Pancreas (tissue), 10 donors: ENCODE data around the gene OCA2. TPM values are rescaled to one million over a fixed set of nuclear protein-coding genes. Genes with fewer than 3 reads are reported as not detected.

Experiments
- ATAC-seq, 4 donors: fragments of 200-7000 bp; cut with Tn5 transposase; one replicate each; pipeline versions ENCODE4 v1.8.0 to v1.9.1; 2020; ENCODE audit warnings: mild to moderate bottlenecking in 4 of 4, moderate library complexity in 4 of 4
- DNase-seq, 6 donors: peaks; one replicate each; pipeline ENCODE4 v3.0.0-alpha.2; 2020
- FAIRE-seq: peaks from 2 replicates; lab custom pipeline; 2012; peaks lifted over from hg19 to GRCh38; lab: Jason Lieb, UNC
- H3K27ac ChIP-seq, 4 donors: fragments of 200-600 bp; sonication (generic); 1 replicate in 3 of 4; 2 replicates in 1 of 4; pipeline versions ENCODE4 v1.5.0 to v1.8.0; 2020
- H3K27me3 ChIP-seq, 4 donors: fragments of 200-600 bp; one replicate each; pipeline ENCODE4 v1.8.0; 2021
- H3K36me3 ChIP-seq, 3 donors: fragments of 200-600 bp; sonication (generic) in 1 of 3; one replicate each; pipeline versions ENCODE4 v1.5.0 to v1.8.0; 2020 to 2021
- H3K4me1 ChIP-seq, 3 donors: fragments of 200-600 bp; one replicate each; pipeline ENCODE4 v1.8.0; 2021
- H3K4me3 ChIP-seq, 4 donors: fragments of 200-600 bp; sonication (generic) in 2 of 4; one replicate each; pipeline versions ENCODE4 v1.5.0 to v1.8.0; 2020 to 2021
- H3K9me3 ChIP-seq, 4 donors: fragments of 200-600 bp; one replicate each; pipeline ENCODE4 v1.8.0; 2021
- WGBS, 2 donors: extraction: QIAGEN DNeasy Blood & Tissue Kit; methylation state at CpG; one replicate each; pipeline ENCODE4 v1.1.7; 2013; 5-methylcytosine and 5-hydroxymethylcytosine counted together
- intact Hi-C, 3 donors: fragments of 100-400 bp; cut with DNase I; formaldehyde crosslinking; loops; one replicate each; pipeline versions ENCODE4 v1.11.1 to v1.14.2; 2022
- polyA plus RNA-seq, 2 donors: library from polyadenylated mRNA; stranded (reverse); fragments of 200-250 nt; gene quantifications; one replicate each; pipeline ENCODE4 v1.2.3, GENCODE V29; 2013
- total RNA-seq, 6 donors: library from RNA; stranded (reverse); fragmentation: NEBNext Ultra II Directional in 4 of 6; extraction: Animal tissue kit (Norgen Biotek cat#: 25700) in 4 of 6; gene quantifications; one replicate each; pipeline versions ENCODE4 v1.2.1 to v1.2.4, GENCODE V29; 2021 to 2023
- TF ChIP-seq, protein P1 (sequence below), 4 donors: fragments of 200-600 bp; sonication (generic) in 3 of 4; IDR thresholded peaks; one replicate each; pipeline versions ENCODE4 v1.5.0 to v1.8.0; 2021; ENCODE audit warnings: antibody characterized with exemption in 4 of 4
- donor health status: healthy with polysubstance abuse.
- donor health status: DM: no; HTN: no; CAD: no; lungs with moderate emphysema.
- donor health status: DM: no; HTN: no; CAD: no.
- donor health status: control.
- donor health status: control.
- donor health status: Bipolar disorder and iron deficiency.
- donor health status: DM: yes; HTN: yes; CAD: no.
- donor health status: DM: no; HTN: no; CAD: no.
- donor health status: DM: no; HTN: no; CAD: no.
- donor health status: DM: yes; HTN: yes; CAD: no.

The OCA2 gene
- total and polyA plus RNA-seq, 8 donors, result 0.12 to 0.31 (median 0.18) TPM; not detected in 4

DNA sequence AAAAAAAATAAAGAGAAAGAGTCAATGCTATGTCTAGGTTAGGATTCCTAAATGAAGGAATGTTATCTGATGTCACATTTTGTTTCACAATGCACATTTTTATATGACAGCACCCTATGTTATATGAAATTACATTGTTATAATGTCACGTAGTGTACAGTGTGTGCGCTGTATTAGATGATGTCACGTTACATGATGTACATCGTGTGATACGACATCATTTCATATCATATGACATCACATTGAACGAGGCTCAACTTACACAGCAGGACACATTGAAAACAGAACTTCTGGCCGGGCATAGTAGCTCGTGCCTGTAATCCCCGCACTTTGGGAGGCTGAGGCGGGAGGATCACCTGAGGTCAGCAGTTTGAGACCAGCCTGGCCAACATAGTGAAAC, 150.0 kb downstream of the OCA2 start:
- no peak for FAIRE-seq
- 70 to 83% methylated on average over 10 of the region's 10 CpGs for WGBS, 2 donors

DNA sequence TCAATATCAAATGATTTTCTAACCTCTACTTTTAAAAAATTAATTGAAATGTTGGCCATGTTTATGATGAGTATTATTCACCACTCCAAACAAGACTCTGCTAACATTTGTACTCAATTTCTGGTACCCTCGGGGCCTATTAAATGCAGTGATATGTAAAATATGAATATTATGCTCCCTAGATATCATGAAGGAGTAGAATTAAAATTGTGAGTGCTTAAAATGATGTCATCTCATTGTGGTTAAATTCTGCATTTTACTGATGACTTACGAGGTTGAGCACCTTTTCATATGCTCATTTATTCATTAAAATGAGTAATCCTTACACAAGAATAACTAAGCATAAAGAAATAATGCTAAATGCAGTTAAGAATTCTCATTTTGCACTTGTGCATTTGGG, 159.9 kb downstream of the OCA2 start:
- TF ChIP-seq, protein P1, sequence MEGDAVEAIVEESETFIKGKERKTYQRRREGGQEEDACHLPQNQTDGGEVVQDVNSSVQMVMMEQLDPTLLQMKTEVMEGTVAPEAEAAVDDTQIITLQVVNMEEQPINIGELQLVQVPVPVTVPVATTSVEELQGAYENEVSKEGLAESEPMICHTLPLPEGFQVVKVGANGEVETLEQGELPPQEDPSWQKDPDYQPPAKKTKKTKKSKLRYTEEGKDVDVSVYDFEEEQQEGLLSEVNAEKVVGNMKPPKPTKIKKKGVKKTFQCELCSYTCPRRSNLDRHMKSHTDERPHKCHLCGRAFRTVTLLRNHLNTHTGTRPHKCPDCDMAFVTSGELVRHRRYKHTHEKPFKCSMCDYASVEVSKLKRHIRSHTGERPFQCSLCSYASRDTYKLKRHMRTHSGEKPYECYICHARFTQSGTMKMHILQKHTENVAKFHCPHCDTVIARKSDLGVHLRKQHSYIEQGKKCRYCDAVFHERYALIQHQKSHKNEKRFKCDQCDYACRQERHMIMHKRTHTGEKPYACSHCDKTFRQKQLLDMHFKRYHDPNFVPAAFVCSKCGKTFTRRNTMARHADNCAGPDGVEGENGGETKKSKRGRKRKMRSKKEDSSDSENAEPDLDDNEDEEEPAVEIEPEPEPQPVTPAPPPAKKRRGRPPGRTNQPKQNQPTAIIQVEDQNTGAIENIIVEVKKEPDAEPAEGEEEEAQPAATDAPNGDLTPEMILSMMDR (IDR thresholded peaks at IDR 0.05), result no peak
- Histone ChIP-seq H3K27ac (no peak overlapping the region), H3K36me3 (no peaks in the 10 kb centered on the region), H3K27me3 (peaks cover 0 to 8% (median 0%) of the 10 kb centered on the region in 4 donors), H3K9me3 (no peaks in the 10 kb centered on the region), H3K4me3 (no peak overlapping the region), H3K4me1 (no peaks in the 10 kb centered on the region)
- WGBS, 2 donors, result 57 to 78% methylated on average over 2 of the region's 2 CpGs
- DNase-seq (no peak), FAIRE-seq (no peak), ATAC-seq (no peak)
- intact Hi-C loops, result no loop called here

More for the DNA sequence above, 150.0 kb downstream of the OCA2 start:
- H3K36me3 ChIP-seq, result no peaks in the 10 kb centered on the region
- H3K27me3 ChIP-seq, result no peaks in the 10 kb centered on the region
- ATAC-seq (no peak), DNase-seq (no peak)
- H3K9me3 ChIP-seq, result no peaks in the 10 kb centered on the region
- TF ChIP-seq, protein P1 (IDR thresholded peaks at IDR 0.05), result no peak
- no peak overlapping the region for H3K4me3 ChIP-seq
- intact Hi-C loops, result no loop called here
- no peak overlapping the region for H3K27ac ChIP-seq
- H3K4me1 ChIP-seq, result no peaks in the 10 kb centered on the region

DNA sequence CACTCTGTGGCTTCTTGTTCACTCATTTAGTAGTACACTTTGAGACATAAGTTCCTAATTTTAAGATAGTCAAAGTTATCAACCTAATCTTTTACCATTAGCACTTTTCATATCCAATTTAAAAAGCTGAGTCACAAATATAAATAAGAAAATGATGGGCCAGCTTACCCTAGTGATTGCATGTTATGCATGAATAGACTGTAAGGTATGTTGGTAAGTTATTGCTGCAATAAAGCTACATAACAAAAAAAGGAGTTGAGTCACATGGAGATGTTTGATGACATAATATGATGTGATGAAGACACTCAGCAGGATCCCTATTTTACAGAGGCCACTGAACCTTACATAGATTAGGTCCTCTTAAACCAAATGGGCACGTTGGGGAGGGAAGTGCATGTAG, 161.3 kb downstream of the OCA2 start:
- intact Hi-C loops, result no loop called here
- 30 to 45% methylated on average over 1 of the region's 1 CpG for WGBS, 2 donors

DNA sequence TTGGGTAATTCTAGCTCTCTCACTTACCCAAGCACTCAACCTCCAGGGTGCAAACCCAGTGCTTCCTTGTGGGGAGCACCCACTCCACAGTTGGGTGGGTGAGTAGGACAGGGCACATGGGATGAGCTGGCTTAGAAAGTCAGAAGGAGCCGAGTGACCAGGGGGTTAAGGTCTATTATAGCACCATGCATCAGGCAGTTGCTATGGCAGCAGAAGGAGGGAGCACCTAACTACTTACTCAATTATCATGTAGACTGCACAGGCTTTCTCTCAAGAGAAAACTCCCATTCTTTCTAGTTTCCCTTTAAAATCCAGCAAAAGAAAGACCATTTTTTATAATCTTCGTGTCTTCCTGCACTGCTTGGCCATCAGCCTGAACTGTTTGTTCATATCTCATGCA, 163.0 kb downstream of the OCA2 start:
- Histone ChIP-seq H3K36me3 (no peaks in the 10 kb centered on the region), H3K4me3 (no peak overlapping the region), H3K4me1 (no peaks in the 10 kb centered on the region), H3K27me3 (peaks cover 0 to 8% (median 0%) of the 10 kb centered on the region in 4 donors), H3K9me3 (no peaks in the 10 kb centered on the region), H3K27ac (no peak overlapping the region)
- 40 to 58% methylated on average over 2 of the region's 2 CpGs for WGBS, 2 donors
- intact Hi-C loops, result no loop called here
- ATAC-seq (no peak), FAIRE-seq (no peak), DNase-seq (no peak)
- TF ChIP-seq, protein P1 (IDR thresholded peaks at IDR 0.05), result no peak

More for the DNA sequence above, 161.3 kb downstream of the OCA2 start:
- TF ChIP-seq, protein P1 (IDR thresholded peaks at IDR 0.05), result no peak
- H3K27ac ChIP-seq, result no peak overlapping the region
- H3K4me3 ChIP-seq, result no peak overlapping the region
- H3K4me1 ChIP-seq, result no peaks in the 10 kb centered on the region
- H3K27me3 ChIP-seq, result peaks cover 0 to 8% (median 0%) of the 10 kb centered on the region in 4 donors
- no peaks in the 10 kb centered on the region for H3K9me3 ChIP-seq
- ATAC-seq (no peak), DNase-seq (no peak), FAIRE-seq (no peak)
- H3K36me3 ChIP-seq, result no peaks in the 10 kb centered on the region

DNA sequence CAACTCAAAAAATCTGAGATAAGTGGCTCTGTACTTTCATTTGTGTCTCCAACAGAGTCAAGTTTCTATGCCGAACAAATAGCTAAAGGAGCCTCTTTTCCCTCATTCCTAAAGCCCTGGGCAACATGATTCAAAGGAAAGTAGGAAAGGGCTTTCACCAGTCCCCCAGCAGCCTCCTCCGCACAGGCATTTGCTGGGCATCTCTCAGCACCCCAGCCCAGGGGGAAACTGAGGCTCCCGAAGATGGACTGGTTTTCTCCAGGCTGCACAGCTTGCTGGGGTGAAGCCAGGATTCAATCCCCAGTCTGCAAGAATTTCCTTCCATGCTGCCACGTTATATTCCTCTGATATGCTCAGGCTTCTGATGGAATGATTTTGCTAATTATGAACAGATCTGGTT, 163.8 kb downstream of the OCA2 start:
- FAIRE-seq (no peak), DNase-seq (no peak), ATAC-seq (no peak)
- H3K4me1 ChIP-seq, result no peaks in the 10 kb centered on the region
- WGBS, 2 donors, result 48 to 67% methylated on average over 4 of the region's 4 CpGs
- H3K4me3 ChIP-seq, result no peak overlapping the region
- intact Hi-C loops, result no loop called here
- H3K9me3 ChIP-seq, result no peaks in the 10 kb centered on the region
- TF ChIP-seq, protein P1 (IDR thresholded peaks at IDR 0.05), result no peak
- no peak overlapping the region for H3K27ac ChIP-seq
- no peaks in the 10 kb centered on the region for H3K36me3 ChIP-seq
- peaks cover 0 to 8% (median 0%) of the 10 kb centered on the region in 4 donors for H3K27me3 ChIP-seq
